Measurements from ENCODE around the gene CEP85. TPM values are rescaled to one million over a fixed set of nuclear protein-coding genes. Genes with fewer than 3 reads are reported as not detected.

CEP85 gene
- total and polyA plus RNA-seq, 9 of the 15 experiments (the other 6 are each of a cell fraction or from before 2014, with no cell fraction given) = 42.1 to 140 (median 92.6) TPM

DNA sequence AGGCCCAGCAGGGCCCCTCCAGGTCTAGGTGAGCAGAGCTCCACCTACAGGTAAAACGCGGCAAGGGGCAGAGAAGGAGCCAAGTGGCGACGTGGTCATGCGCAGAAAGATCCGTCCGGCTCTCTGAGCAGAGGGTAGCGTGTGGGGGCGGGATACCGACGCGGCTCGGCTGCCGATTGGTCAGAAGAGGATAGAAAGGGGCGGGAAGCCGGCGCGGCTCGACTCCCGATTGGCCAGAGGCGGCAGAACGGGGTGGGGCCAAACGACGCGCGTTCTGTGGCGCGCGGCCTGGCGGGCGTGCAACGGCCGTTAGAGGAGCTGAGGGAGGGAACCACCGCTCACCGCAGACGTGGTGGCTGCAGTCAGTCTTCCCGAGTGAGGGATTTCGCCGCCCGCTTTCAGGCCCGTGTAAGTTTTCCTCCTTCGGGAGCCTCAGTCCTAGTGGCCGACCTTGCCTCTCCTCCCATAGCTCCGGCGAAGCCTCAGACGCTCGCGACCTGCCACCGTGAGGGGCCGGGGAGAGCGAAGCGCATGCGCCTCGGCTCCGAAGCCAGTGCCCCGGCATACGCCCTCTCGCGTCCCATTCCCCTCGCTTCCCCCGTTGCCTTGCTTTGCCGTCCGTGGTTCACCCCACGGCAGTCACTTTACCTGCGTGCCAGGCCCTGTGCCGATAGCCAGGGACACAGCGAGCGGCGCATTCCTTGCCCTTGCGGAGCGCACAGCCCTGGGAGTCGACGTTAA is at the start of gene CEP85 (continued):
- TF ChIP-seq, protein P1, sequence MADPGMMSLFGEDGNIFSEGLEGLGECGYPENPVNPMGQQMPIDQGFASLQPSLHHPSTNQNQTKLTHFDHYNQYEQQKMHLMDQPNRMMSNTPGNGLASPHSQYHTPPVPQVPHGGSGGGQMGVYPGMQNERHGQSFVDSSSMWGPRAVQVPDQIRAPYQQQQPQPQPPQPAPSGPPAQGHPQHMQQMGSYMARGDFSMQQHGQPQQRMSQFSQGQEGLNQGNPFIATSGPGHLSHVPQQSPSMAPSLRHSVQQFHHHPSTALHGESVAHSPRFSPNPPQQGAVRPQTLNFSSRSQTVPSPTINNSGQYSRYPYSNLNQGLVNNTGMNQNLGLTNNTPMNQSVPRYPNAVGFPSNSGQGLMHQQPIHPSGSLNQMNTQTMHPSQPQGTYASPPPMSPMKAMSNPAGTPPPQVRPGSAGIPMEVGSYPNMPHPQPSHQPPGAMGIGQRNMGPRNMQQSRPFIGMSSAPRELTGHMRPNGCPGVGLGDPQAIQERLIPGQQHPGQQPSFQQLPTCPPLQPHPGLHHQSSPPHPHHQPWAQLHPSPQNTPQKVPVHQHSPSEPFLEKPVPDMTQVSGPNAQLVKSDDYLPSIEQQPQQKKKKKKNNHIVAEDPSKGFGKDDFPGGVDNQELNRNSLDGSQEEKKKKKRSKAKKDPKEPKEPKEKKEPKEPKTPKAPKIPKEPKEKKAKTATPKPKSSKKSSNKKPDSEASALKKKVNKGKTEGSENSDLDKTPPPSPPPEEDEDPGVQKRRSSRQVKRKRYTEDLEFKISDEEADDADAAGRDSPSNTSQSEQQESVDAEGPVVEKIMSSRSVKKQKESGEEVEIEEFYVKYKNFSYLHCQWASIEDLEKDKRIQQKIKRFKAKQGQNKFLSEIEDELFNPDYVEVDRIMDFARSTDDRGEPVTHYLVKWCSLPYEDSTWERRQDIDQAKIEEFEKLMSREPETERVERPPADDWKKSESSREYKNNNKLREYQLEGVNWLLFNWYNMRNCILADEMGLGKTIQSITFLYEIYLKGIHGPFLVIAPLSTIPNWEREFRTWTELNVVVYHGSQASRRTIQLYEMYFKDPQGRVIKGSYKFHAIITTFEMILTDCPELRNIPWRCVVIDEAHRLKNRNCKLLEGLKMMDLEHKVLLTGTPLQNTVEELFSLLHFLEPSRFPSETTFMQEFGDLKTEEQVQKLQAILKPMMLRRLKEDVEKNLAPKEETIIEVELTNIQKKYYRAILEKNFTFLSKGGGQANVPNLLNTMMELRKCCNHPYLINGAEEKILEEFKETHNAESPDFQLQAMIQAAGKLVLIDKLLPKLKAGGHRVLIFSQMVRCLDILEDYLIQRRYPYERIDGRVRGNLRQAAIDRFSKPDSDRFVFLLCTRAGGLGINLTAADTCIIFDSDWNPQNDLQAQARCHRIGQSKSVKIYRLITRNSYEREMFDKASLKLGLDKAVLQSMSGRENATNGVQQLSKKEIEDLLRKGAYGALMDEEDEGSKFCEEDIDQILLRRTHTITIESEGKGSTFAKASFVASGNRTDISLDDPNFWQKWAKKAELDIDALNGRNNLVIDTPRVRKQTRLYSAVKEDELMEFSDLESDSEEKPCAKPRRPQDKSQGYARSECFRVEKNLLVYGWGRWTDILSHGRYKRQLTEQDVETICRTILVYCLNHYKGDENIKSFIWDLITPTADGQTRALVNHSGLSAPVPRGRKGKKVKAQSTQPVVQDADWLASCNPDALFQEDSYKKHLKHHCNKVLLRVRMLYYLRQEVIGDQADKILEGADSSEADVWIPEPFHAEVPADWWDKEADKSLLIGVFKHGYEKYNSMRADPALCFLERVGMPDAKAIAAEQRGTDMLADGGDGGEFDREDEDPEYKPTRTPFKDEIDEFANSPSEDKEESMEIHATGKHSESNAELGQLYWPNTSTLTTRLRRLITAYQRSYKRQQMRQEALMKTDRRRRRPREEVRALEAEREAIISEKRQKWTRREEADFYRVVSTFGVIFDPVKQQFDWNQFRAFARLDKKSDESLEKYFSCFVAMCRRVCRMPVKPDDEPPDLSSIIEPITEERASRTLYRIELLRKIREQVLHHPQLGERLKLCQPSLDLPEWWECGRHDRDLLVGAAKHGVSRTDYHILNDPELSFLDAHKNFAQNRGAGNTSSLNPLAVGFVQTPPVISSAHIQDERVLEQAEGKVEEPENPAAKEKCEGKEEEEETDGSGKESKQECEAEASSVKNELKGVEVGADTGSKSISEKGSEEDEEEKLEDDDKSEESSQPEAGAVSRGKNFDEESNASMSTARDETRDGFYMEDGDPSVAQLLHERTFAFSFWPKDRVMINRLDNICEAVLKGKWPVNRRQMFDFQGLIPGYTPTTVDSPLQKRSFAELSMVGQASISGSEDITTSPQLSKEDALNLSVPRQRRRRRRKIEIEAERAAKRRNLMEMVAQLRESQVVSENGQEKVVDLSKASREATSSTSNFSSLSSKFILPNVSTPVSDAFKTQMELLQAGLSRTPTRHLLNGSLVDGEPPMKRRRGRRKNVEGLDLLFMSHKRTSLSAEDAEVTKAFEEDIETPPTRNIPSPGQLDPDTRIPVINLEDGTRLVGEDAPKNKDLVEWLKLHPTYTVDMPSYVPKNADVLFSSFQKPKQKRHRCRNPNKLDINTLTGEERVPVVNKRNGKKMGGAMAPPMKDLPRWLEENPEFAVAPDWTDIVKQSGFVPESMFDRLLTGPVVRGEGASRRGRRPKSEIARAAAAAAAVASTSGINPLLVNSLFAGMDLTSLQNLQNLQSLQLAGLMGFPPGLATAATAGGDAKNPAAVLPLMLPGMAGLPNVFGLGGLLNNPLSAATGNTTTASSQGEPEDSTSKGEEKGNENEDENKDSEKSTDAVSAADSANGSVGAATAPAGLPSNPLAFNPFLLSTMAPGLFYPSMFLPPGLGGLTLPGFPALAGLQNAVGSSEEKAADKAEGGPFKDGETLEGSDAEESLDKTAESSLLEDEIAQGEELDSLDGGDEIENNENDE (IDR thresholded peaks at IDR 0.05; ENCODE audit: low read depth, low read length) = no peak
- TF ChIP-seq ETS2 (tag; IDR thresholded peaks at IDR 0.05; ENCODE audit: borderline replicate concordance, poor library complexity, severe bottlenecking) (no peak), ZNF134 (CRISPR knock-in tag; conservative IDR thresholded peaks at IDR 0.05) (no peak), RFX5 (IDR thresholded peaks at IDR 0.05; ENCODE audit: low read depth, low read length) (no peak; the same call in 1 of the 2 replicates), TCF7L2 (IDR thresholded peaks at IDR 0.05; ENCODE audit: low read depth, low read length) (no peak), FOXA3 (CRISPR knock-in tag; conservative IDR thresholded peaks at IDR 0.05 in 1 of 2, IDR thresholded peaks at IDR 0.05 in 1 of 2) (peak in 1 of 2 experiments; percentile 84; a peak in 1 of 4 replicates)
- TF ChIP-seq, protein P2, sequence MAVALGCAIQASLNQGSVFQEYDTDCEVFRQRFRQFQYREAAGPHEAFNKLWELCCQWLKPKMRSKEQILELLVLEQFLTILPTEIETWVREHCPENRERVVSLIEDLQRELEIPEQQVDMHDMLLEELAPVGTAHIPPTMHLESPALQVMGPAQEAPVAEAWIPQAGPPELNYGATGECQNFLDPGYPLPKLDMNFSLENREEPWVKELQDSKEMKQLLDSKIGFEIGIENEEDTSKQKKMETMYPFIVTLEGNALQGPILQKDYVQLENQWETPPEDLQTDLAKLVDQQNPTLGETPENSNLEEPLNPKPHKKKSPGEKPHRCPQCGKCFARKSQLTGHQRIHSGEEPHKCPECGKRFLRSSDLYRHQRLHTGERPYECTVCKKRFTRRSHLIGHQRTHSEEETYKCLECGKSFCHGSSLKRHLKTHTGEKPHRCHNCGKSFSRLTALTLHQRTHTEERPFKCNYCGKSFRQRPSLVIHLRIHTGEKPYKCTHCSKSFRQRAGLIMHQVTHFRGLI (CRISPR knock-in tag; IDR thresholded peaks at IDR 0.05) = no peak
- TF ChIP-seq, protein P3, sequence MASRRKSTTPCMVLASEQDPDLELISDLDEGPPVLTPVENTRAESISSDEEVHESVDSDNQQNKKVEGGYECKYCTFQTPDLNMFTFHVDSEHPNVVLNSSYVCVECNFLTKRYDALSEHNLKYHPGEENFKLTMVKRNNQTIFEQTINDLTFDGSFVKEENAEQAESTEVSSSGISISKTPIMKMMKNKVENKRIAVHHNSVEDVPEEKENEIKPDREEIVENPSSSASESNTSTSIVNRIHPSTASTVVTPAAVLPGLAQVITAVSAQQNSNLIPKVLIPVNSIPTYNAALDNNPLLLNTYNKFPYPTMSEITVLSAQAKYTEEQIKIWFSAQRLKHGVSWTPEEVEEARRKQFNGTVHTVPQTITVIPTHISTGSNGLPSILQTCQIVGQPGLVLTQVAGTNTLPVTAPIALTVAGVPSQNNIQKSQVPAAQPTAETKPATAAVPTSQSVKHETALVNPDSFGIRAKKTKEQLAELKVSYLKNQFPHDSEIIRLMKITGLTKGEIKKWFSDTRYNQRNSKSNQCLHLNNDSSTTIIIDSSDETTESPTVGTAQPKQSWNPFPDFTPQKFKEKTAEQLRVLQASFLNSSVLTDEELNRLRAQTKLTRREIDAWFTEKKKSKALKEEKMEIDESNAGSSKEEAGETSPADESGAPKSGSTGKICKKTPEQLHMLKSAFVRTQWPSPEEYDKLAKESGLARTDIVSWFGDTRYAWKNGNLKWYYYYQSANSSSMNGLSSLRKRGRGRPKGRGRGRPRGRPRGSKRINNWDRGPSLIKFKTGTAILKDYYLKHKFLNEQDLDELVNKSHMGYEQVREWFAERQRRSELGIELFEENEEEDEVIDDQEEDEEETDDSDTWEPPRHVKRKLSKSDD (conservative IDR thresholded peaks at IDR 0.05; ENCODE audit: low read length) = no peak; the same call in 1 of the 2 replicates

Measured in K562 (cell line).